ENCODE data around the gene KCNT2. TPM values are rescaled to one million over a fixed set of nuclear protein-coding genes. Genes with fewer than 3 reads are reported as not detected.

The KCNT2 gene
- total RNA-seq, 2 experiments from 2014 or later, result not detected

DNA sequence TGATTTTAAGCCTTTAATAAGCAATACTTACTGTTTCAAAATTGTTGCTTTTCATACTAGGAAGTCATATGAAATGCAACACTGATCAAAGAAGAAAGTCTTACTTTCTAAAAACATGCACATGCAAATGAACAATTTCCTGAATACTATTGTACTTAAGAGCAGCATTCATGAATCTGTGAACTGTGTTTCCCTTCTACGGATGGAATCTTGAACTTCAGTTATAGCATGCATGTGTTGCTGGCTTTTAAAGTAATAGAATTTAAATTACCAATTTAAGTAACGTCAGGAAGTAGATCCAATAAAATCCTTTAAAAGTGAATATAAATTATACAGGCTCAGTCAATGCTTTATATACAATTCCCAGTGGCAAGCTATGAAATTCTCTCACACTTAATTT lies 348.9 kb downstream of the KCNT2 start:
- CTCF ChIA-PET, result no interaction called here
- H3K4me1 Mint-ChIP-seq, result no peaks in the 10 kb centered on the region
- H3K4me3 Mint-ChIP-seq, result no peak overlapping the region
- no peak for ATAC-seq
- DNase-seq, result no peak
- no peaks in the 10 kb centered on the region for H3K36me3 Mint-ChIP-seq
- no peaks in the 10 kb centered on the region for H3K27me3 Mint-ChIP-seq
- H3K9me3 Mint-ChIP-seq (ENCODE audit: low read depth), result no peaks in the 10 kb centered on the region
- no peak overlapping the region for H3K27ac Mint-ChIP-seq

DNA sequence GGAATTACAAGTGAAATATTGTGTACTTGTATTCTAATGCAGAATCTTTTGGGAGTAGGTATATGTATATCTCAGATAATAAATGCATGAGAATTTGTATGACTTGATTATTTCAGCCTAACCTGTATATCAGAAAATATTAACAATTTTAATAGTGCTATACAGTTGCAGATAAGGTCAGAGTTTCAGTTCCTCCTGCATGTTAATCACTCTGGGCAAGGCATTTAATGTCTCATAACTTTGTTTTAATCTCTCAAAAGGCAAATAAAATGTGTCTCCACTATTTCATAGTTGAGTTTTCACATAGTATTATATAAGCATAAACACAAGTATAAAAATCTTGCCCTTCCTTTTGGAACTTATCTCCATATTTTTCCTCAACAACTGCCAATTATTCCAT lies 352.5 kb downstream of the KCNT2 start:
- H3K4me1 Mint-ChIP-seq, result no peaks in the 10 kb centered on the region
- CTCF ChIA-PET, result no interaction called here
- DNase-seq, result no peak
- no peaks in the 10 kb centered on the region for H3K36me3 Mint-ChIP-seq
- H3K9me3 Mint-ChIP-seq (ENCODE audit: low read depth), result no peaks in the 10 kb centered on the region
- no peak for ATAC-seq
- no peak overlapping the region for H3K27ac Mint-ChIP-seq
- no peaks in the 10 kb centered on the region for H3K27me3 Mint-ChIP-seq
- H3K4me3 Mint-ChIP-seq, result no peak overlapping the region

DNA sequence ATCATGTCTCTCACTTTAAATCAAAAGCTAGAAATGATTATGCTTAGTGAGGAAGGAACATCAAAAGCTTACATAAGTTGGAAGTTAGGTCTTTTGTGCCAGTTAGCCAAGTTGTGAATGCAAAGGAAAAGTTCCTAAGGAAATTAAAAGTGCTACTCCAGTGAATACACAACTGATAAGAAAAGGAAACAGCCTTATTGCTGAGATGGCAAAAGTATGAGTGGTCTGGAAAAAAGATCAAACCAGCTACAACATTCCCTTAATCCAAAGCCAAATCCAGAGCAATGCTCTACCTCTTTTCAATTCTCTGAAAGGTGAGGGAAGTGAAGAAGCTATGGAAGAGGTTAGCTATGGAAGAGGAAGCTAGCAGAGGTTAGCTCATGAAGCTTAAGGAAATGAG lies 378.7 kb downstream of the KCNT2 start:
- peaks cover 2% of the 10 kb centered on the region for H3K36me3 Mint-ChIP-seq
- ATAC-seq (no peak), DNase-seq (no peak)
- peaks cover 3% of the 10 kb centered on the region for H3K9me3 Mint-ChIP-seq (ENCODE audit: low read depth)
- no peaks in the 10 kb centered on the region for H3K27me3 Mint-ChIP-seq
- CTCF ChIA-PET, result no interaction called here
- H3K4me3 Mint-ChIP-seq, result no peak overlapping the region
- H3K27ac Mint-ChIP-seq, result no peak overlapping the region
- H3K4me1 Mint-ChIP-seq, result no peaks in the 10 kb centered on the region

DNA sequence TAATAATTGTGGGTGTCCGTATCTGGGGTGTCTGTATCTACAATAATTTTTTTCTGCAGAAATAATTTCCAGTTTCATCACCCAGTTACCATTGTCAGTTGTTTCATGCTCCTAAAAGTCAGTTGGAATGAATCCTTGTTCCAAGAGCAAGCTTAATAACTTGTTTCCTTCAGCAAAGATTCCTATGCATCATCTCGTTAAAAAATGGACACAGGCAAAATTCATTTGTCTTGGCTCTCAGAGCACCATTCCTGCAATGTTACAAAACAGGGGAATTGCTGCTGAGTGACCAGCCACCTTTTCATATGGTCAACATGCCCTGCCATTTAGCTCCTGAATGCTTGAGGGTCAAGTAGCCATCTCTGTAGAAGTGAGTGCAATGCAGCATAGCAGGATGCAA lies 393.4 kb downstream of the KCNT2 start:
- Mint-ChIP-seq H3K27me3 (no peaks in the 10 kb centered on the region), H3K9me3 (ENCODE audit: low read depth) (no peaks in the 10 kb centered on the region), H3K36me3 (no peaks in the 10 kb centered on the region), H3K4me3 (no peak overlapping the region), H3K27ac (no peak overlapping the region), H3K4me1 (no peaks in the 10 kb centered on the region)
- DNase-seq (no peak), ATAC-seq (no peak)
- CTCF ChIA-PET, result no interaction called here

DNA sequence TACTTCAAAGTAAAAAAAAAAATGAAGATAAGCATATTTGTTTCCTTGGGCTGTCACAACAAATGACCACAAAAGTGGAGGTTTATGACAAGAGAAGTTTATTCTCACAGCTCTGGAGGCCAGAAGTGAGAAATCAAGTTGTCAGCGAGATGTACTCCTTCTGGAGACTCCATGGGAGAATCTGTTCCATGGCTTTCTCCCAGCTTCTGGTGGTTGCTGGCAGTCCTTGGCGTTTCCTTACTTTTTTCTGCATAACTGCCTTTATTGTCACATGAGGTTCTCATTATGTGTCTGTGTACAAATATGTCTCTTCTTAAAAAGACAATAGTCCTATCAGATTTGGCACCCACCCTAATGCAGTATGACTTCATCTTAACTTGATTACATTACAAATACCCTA lies 398.3 kb downstream of the KCNT2 start:
- Mint-ChIP-seq H3K4me1 (no peaks in the 10 kb centered on the region), H3K27me3 (no peaks in the 10 kb centered on the region), H3K9me3 (ENCODE audit: low read depth) (no peaks in the 10 kb centered on the region), H3K27ac (no peak overlapping the region), H3K4me3 (no peak overlapping the region), H3K36me3 (no peaks in the 10 kb centered on the region)
- CTCF ChIA-PET, result no interaction called here
- ATAC-seq (no peak), DNase-seq (no peak)

DNA sequence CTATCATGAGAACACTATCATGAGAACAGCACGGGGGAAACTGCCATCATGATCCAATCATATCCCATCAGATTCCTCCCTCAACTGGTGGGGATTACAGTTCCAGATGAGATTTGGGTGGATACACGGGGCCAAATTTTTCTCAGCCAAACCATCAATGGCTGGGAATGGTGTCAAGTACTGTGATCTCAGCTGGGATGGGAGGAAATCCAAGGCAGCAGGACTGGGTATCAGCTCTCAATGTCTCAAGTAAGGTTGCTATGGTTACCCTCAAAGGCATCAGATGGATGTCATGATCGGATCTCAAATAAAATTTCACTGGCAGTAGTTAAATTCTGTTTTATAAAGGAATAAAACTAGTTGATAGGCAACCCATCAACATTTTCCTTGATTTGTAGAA lies 399.0 kb downstream of the KCNT2 start:
- CTCF ChIA-PET, result interaction anchor here (0.6 kb wide), 1 partner anchor 350 kb away, joined by 3 read pairs; no protein-coding TSS in a partner anchor
- no peak for DNase-seq
- no peak for ATAC-seq
- H3K36me3 Mint-ChIP-seq, result no peaks in the 10 kb centered on the region
- no peak overlapping the region for H3K27ac Mint-ChIP-seq
- H3K27me3 Mint-ChIP-seq, result no peaks in the 10 kb centered on the region
- H3K4me3 Mint-ChIP-seq, result no peak overlapping the region
- H3K9me3 Mint-ChIP-seq (ENCODE audit: low read depth), result no peaks in the 10 kb centered on the region
- H3K4me1 Mint-ChIP-seq, result no peaks in the 10 kb centered on the region

DNA sequence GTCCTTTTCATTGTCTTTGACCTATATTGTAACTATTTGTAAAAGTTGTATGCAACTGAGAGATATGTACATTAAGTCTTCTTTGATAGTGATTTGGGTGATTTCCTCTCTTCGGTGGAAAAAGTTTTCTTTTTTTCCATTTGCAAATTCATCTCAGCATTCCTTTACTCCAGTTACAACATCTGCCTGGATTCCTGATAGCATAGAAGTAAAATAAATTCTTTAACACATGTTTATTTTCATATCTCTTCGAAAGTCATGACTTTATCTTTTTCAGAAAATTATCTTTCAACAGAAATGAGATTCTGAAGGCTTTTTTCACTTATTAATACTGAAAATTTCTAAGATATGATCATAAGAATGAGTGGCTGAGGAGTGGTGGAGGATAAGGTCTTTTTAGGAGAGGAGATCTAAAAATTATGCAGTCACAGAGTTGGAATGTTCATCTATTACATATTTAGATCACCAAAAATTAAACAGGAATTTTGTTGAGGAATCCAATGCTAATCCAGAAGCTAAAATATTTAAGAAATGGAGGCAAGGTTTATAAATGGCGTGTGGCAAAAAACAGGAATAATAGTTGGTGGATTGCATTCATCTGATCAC lies 400.5 kb downstream of the KCNT2 start:
- no peak for ATAC-seq
- H3K27ac Mint-ChIP-seq, result no peak overlapping the region
- H3K4me1 Mint-ChIP-seq, result no peaks in the 10 kb centered on the region
- DNase-seq, result no peak
- no peaks in the 10 kb centered on the region for H3K9me3 Mint-ChIP-seq (ENCODE audit: low read depth)
- no peak overlapping the region for H3K4me3 Mint-ChIP-seq
- no peaks in the 10 kb centered on the region for H3K36me3 Mint-ChIP-seq
- CTCF ChIA-PET, result no interaction called here
- H3K27me3 Mint-ChIP-seq, result no peaks in the 10 kb centered on the region

DNA sequence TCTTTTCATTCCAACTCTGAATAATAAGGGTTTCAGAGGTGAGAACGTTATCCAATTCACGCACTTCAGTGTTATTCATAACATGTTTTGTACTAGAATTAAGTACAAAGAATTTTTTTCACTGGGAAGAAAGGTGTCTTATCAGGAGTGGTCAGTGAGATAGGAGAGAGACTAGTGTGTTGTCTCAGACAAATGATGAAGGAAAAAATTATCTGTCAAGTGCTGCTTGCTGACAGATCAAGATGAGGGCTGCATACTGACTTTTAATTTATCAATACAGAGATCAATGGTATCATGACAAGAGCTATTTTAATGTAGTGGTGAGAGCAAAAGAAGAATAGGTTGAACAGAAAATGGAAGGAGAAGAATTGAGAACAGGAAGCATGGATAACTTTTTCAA lies 402.4 kb downstream of the KCNT2 start:
- H3K36me3 Mint-ChIP-seq, result no peaks in the 10 kb centered on the region
- no peak overlapping the region for H3K4me3 Mint-ChIP-seq
- no peaks in the 10 kb centered on the region for H3K4me1 Mint-ChIP-seq
- CTCF ChIA-PET, result no interaction called here
- H3K9me3 Mint-ChIP-seq (ENCODE audit: low read depth), result no peaks in the 10 kb centered on the region
- H3K27me3 Mint-ChIP-seq, result no peaks in the 10 kb centered on the region
- ATAC-seq (no peak), DNase-seq (no peak)
- H3K27ac Mint-ChIP-seq, result no peak overlapping the region

DNA sequence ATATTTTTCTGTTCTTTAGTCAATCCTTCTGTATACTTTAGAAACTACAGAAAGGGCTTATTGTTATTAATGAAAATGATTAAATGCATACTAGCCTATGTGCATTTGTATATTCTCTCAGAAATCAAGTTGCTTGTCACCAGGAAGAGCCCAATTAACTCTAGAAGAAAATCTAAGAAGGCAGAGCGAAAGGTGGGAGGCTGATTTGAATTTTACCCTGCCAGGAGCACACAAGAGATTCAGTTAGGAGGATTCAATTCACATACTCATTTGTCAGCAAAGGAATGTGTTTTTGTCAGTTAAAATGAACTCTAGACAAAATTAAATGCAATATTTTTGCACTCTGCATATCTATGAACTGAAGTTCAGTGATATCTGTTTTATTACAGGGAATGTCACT lies 411.8 kb downstream of the KCNT2 start:
- Mint-ChIP-seq H3K36me3 (no peaks in the 10 kb centered on the region), H3K27ac (no peak overlapping the region), H3K4me3 (no peak overlapping the region), H3K4me1 (no peaks in the 10 kb centered on the region), H3K27me3 (no peaks in the 10 kb centered on the region), H3K9me3 (ENCODE audit: low read depth) (peaks cover 3% of the 10 kb centered on the region)
- DNase-seq, result no peak
- ATAC-seq, result no peak
- CTCF ChIA-PET, result no interaction called here

DNA sequence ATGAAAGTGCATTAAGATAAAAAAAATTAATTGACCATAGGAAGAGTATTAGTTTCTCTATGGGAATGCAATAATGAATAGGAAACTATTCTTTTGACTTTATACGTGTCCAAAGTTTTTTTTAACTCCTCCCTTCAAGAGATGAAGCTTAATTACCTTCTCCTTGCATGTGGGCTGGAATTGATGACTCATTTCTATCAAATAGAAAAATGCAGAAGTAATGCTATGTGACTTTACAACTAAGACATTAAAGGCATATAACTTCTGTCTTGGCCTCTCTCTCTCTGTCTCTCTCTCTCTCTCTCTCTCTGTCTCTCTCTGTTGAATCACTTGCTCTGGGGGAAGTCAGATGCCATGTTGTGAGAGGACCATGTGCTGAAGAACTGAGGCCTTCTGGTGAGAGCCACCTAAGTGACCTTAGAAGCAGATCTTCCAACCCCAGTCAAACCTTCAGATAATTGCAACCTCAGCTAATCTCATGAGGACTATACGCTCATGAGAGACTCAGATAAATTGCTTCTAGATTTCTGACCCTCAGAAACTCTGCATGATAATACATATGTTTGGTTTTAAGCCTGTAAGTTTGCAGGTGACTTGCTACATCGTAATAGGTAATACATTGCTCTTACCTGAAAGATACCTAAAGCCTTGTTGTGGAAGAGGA lies 414.2 kb downstream of the KCNT2 start:
- no peaks in the 10 kb centered on the region for H3K36me3 Mint-ChIP-seq

DNA sequence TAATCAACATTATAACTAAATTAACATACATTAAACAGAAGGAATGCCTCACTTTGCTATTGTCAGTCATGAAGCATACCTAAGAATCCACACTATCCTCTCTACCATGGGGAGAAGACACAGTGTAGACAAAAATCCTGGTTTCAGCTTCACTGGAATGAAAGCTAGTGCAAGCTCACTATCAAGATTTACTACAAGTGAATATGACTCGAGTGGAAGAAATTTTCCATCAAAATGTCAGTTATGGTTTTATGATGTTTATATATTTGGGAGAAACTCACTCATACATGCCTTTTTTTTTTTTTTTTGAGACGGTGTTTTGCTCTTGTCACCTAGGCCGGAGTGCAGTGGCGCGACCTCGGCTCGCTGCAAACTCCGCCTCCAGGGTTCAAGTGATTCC lies 424.3 kb downstream of the KCNT2 start:
- CTCF ChIA-PET, result interaction anchor here (0.7 kb wide), 2 partner anchors 105 to 360 kb away, joined by 3 read pairs; no protein-coding TSS in a partner anchor
- Mint-ChIP-seq H3K27ac (no peak overlapping the region), H3K4me1 (no peaks in the 10 kb centered on the region), H3K9me3 (ENCODE audit: low read depth) (no peaks in the 10 kb centered on the region), H3K4me3 (no peak overlapping the region), H3K27me3 (no peaks in the 10 kb centered on the region), H3K36me3 (no peaks in the 10 kb centered on the region)
- ATAC-seq (no peak), DNase-seq (no peak)

More for the DNA sequence above, 414.2 kb downstream of the KCNT2 start:
- Mint-ChIP-seq H3K4me1 (no peaks in the 10 kb centered on the region), H3K27me3 (no peaks in the 10 kb centered on the region), H3K9me3 (ENCODE audit: low read depth) (peaks cover 3% of the 10 kb centered on the region), H3K4me3 (no peak overlapping the region), H3K27ac (no peak overlapping the region)
- ATAC-seq (no peak), DNase-seq (no peak)
- CTCF ChIA-PET, result no interaction called here

DNA sequence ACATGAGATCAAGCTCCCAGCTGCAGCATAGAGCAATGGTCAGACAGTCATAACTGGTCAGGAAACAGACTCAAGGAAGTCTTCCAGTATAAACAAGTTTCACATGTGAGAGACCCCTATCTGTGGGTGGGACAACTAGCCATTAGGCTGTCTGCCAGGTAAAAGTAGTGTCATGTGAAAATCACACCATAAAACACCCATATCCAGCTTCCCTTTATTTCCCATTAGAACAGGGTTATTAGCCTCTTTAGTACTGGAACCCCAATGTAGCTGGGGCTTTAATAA lies 426.7 kb downstream of the KCNT2 start:
- CTCF ChIA-PET, result no interaction called here
- no peaks in the 10 kb centered on the region for H3K27me3 Mint-ChIP-seq
- DNase-seq (no peak), ATAC-seq (no peak)
- no peaks in the 10 kb centered on the region for H3K4me1 Mint-ChIP-seq
- no peaks in the 10 kb centered on the region for H3K9me3 Mint-ChIP-seq (ENCODE audit: low read depth)
- no peak overlapping the region for H3K4me3 Mint-ChIP-seq
- H3K36me3 Mint-ChIP-seq, result no peaks in the 10 kb centered on the region
- H3K27ac Mint-ChIP-seq, result no peak overlapping the region

DNA sequence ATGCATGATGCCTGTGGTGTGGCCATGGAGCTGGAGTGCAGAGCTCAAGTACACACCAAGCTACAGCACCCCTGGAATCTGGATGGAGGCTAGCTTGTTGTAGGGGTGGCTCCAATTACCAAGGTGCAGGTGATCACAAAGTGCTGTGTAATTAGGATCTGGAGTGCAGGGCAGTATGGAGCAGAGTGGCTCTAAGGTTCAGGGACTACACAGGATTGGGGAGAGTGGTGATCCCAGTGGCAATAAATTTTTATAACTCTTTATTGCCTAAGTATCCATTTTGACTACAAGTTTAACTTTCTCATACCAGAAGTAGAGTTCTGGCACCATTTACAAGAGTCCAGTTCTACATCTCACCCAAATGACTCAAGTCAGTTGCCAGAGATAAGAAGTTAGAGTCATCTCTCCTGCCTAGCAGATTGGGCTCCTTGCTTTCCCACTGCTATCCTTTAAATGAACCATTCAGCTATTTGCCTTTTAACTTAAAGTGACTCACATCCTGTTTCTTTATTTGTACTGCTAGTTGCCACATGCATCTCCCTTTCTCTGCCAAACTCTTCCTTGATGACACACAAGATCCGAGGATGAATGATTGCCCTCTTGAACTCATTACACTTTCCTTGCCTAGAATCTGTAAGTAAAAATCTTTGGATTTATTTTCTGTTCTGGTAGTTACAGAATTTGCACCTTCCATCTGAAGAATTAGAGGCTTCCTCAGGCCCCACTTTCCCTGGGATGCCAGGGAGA lies 427.2 kb downstream of the KCNT2 start:
- Mint-ChIP-seq H3K36me3 (no peaks in the 10 kb centered on the region), H3K9me3 (ENCODE audit: low read depth) (no peaks in the 10 kb centered on the region), H3K4me1 (no peaks in the 10 kb centered on the region), H3K4me3 (no peak overlapping the region), H3K27ac (no peak overlapping the region), H3K27me3 (no peaks in the 10 kb centered on the region)
- DNase-seq (no peak), ATAC-seq (no peak)
- CTCF ChIA-PET, result no interaction called here

DNA sequence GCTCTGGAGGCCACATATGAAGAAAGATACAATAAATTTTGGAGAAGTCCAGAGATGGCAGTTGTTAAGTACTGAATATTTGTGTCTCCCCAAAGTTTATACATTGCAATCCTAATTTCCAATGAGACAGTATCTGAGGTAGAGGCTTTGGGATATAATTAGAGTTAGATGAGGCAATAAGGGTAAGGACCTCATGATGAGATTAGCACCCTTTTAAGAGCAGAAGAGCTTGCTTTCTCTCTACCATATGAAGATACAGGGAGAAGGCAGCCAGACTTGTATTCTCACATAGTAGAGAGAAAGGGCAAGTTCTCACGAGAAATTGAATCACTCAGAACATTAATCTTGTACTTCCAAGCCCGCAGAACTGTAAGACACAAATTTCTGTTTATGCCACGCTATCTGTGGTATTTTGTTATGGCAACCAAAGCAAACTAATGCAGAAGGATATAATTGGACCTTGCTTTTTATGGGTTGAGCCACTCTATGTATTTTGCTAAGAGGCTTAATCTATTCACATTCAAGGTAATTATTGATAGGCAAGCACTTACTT lies 430.1 kb downstream of the KCNT2 start:
- Mint-ChIP-seq H3K36me3 (no peaks in the 10 kb centered on the region), H3K27me3 (no peaks in the 10 kb centered on the region), H3K4me1 (no peaks in the 10 kb centered on the region), H3K9me3 (ENCODE audit: low read depth) (no peaks in the 10 kb centered on the region), H3K4me3 (no peak overlapping the region), H3K27ac (no peak overlapping the region)
- DNase-seq (no peak), ATAC-seq (no peak)
- CTCF ChIA-PET, result no interaction called here
